ENCODE data around the gene EXOSC1.
"Not testable (repeated sequence)": the region's sequence is repeated elsewhere in the genome, so short reads cannot be mapped to it uniquely, and the experiment has no call there.

EXOSC1 gene

DNA sequence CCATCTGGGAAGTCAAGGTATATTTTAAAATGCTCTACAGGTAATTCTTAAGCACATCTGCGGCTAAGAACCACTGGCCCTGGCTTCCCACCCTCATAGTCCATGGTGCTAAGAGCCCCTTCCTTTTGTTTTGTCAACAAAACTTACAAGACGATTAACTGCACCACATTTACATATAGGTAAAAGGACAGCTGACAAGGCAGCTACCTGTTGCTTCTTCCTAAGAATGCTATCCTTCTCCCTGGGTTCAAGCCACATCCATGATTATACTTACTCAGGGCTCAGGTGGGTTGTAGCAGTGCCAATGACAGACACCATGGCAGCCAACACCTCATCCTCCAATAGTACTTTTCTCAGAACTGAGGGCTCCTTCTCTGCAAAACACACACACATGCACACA, 16.5 kb upstream of the EXOSC1 start:
- FAIRE-seq = no peak
- DNase-seq (ENCODE audit: extremely low spot score, insufficient read length, low read depth) = no peak

DNA sequence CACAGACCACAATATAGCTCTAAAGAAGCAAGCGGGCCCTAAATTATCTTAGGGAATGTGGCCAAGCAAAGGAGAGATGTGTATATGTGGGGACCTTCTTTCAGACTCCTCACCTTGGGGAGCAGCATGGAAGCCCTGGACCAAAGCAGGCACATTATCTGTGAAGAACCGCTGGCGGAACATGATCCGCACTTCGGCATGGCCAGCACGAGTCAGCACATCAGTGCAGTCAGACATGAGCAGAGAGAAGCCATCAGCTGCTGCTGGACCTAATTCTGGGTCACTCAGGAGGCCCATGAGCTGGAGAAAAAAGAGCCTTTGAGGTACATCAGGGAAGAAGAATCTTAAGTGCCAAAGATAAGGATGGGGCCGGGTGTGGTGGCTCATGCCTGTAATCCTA, 14.1 kb upstream of the EXOSC1 start:
- no peak for FAIRE-seq
- no peak for DNase-seq (ENCODE audit: extremely low spot score, insufficient read length, low read depth)

DNA sequence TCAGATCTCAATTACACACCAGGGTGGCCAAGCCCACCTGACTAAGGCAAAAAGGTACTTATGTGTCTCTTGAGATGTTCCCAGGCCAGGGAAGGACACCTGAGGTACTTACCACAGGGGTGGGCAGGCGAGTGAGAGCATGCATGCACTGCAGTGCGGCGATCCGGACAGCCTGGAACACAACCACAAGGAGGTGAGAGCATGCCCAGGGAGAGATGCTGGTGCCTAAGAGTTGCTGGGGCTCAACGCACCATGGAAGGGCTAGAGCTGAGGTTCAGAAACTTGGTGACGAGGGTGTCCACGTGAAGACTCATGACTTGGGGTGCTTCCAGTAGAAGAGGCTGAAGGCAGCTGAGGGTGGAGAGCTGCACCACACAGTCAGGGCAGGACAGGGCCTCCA, 13.3 kb upstream of the EXOSC1 start:
- FAIRE-seq (no peak), DNase-seq (ENCODE audit: extremely low spot score, insufficient read length, low read depth) (no peak)

DNA sequence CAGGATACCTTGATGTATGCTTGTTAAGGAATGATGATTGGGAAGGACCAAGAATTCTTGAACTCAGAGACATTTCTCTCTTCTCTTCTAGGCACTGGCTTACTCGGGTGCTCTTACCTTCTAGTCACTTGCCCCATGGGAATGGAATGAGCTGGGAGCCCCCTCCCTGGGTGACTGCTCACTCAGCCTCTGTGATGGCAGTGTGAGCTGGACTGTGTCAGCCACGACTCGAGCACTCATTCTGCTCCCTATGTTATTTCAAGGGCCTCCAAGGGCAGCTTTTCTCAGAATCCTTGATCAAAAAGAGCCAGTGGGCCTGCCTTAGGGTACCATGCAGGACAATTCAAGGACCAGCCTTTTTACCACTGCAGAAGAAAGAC, 10.9 kb upstream of the EXOSC1 start:
- no peak for FAIRE-seq
- no peak for DNase-seq (ENCODE audit: extremely low spot score, insufficient read length, low read depth)

DNA sequence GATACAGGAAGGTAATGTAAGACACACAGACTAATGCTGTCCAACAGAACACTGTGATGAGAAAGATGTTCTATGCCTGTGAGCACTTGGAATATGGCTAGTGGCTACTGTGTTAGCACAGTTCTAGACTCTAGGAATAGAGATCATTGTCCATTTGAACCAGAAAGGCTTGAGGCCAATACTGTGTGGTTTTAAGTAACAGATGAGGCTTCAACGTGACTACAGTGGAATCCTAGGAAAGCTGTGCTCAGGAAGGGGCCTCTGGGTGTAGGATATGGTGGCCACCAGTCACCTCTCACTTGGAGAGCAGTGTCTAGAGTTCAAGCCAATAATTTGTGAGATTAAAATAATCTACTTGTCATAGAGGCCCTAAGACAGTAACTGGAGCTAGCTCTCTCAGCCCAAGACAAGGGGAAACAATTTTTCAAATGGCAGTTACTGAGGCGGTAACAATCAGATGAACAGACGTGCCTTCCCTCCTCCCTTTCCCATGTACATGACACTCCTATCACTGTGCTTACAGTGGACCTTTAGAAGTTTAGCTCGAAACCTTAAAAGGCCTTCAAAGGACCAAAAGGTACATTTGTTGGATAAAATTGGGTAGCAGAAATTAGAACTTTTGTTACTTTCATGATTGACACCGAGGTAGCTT, 10.4 kb upstream of the EXOSC1 start:
- no peak for DNase-seq (ENCODE audit: extremely low spot score, insufficient read length, low read depth)
- no peak for FAIRE-seq

DNA sequence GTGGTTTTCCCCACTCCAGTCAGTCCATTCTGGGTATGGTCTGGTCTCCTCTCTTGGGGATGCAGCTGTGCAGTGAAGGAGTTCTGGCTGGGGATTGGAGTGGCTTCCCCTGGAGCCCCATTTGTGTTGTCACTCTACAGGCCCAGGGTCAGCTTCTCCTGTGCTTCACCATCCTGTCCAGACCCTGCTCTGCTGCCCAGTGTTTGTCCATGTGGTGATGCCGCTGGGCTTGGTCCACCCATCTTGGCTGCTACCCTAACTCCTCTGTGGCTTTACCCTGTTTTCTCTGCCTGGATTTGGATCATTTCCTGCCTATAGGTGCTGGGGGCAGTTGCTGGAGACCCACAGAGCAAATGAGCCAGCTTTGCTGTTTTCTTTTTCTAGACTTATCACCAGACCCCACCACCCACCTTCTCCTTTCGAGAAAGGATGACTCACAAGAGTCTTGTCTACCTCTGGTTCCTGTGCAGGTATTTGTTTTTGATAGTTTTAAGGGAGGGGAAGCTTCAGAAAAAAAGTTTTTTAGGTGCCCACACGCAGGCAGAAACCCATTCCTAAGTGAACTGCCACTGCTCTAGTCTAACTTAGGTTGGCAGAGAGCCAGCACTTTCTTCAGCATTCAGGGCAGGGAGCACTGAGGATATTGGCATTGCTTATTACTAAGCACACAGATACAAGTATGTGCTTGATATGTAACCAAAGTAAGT, 8.7 kb upstream of the EXOSC1 start:
- DNase-seq (ENCODE audit: extremely low spot score, insufficient read length, low read depth) (no peak), FAIRE-seq (no peak)

DNA sequence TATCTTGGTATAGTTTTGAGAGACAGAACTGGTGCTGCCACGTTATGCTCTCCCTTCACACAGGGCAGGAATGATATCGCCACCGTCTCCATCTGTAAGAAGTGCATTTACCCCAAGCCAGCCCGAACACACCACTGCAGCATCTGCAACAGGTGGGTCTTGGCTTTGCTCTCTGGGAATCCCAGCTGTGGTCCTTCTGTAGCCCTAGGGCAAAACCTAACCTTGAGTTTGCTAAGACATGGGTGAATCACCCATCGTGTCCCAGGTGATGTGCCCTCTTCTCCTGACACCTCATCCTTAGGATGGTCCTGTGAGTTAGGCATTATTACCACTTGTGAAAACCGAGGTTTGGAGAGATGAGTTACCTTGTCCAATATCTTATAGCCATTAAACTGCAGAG, 6.5 kb upstream of the EXOSC1 start:
- DNase-seq (ENCODE audit: extremely low spot score, insufficient read length, low read depth) (no peak), FAIRE-seq (no peak)

DNA sequence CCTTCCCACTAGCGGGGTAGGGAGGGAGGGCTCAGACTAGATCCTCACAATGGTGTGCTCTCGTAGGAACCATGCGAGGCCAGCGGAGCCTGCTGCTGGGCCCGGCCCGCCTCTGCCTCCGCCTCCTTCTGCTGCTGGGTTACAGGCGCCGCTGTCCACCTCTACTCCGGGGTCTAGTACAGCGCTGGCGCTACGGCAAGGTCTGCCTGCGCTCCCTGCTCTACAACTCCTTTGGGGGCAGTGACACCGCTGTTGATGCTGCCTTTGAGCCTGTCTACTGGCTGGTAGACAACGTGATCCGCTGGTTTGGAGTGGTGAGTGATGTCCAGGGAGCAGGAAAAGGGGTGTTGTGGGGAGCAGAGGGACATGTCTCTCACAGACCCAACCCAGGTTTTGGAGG, 5.8 kb upstream of the EXOSC1 start:
- no peak for FAIRE-seq
- DNase-seq (ENCODE audit: extremely low spot score, insufficient read length, low read depth) = no peak

DNA sequence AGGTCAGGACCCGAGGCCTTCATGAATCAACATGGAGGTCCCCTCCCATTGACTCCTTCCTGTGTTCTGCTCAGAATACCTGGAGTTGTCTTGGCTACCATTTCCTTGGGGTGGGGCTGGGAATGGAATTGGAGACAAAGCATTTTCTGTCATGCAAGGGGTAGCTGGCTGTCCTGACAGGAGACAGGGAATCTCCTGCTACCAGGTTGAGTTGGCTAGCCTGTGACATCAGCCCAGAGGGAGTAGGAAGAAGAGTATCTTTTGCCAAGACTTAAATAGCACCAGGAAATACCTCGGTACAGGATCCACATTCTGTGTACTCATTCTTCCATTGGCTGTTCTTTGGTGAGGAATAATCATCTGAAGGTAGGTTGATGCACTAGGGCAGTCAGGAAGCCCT, 5.0 kb upstream of the EXOSC1 start:
- FAIRE-seq = no peak
- no peak for DNase-seq (ENCODE audit: extremely low spot score, insufficient read length, low read depth)

DNA sequence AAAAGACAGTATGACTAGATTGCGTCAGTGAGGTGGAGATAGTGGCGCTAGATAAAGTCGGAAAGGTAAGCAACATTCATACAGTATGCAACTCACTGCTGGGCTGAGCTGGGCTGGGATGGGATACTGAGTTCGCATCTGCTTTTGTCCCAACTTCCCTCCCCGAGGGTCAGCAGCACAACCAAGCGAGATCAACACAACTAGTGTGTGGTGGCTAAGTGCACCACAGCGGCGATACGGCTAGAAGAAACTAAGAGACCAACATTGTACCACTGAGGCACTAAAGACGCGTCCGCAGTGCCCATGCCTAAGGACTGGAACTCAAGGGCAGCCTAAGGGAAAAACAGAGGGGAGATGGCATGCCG, 467 bp downstream of the EXOSC1 start:
- no peak for FAIRE-seq
- no peak for DNase-seq (ENCODE audit: extremely low spot score, insufficient read length, low read depth)

DNA sequence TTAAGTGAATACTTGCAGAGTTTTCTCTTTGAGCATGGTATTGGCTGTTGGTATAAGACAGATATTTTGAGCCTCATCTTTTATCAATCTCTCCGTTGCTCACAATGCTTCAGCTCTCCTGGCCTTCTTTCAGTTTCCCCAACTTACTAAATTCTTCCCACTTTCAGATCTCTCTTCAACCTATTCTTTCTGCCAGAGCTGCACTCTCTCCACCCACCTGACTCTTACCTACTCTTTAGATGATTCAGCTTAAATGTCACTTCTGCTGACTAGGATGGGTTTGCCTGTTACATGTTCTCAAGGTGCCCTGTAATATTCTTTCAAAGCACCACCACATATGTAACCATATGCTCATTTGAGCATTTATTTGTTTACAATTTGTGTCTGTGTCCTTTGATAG, 1.6 kb downstream of the EXOSC1 start:
- FAIRE-seq = no peak
- no peak for DNase-seq (ENCODE audit: extremely low spot score, insufficient read length, low read depth)

DNA sequence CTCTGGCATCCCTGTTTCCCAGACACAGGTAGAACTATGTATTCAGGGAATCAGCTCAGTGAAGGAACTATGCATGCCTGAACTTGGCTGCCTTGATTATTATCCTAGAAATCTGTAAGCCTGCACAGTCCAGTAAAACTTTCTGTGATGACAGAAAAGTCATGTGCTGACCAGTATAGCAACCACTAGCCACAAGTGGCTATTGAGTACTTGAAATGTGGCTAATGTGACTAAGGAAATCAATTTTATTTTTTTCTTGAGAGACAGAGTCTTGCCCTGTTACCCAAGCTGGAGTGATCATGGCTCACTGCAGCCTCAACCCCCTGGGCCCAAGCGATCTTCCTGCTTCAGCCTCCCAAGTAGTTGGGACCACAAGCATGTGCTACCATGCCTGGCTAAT, 3.5 kb downstream of the EXOSC1 start:
- no peak for DNase-seq (ENCODE audit: extremely low spot score, insufficient read length, low read depth)
- no peak for FAIRE-seq

DNA sequence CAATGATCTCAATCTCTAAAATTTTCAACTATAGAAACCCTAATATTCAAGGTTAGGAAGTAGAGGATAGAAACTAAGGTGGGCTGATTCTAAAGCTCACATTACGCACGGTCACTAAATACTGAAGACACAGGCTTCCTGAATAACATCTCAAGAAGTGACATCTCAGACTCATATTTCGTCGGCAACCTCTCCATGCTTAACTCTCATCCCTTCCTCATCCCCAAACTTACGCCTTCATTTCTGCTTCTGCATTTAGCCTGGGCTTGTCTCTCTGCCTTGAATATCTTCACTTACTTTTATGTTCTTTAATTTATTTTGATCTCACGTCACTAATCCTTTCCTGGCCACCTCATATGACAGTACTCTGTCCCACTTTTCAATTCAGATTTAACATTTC, 10.6 kb downstream of the EXOSC1 start:
- DNase-seq (ENCODE audit: extremely low spot score, insufficient read length, low read depth) = no peak
- FAIRE-seq = no peak

DNA sequence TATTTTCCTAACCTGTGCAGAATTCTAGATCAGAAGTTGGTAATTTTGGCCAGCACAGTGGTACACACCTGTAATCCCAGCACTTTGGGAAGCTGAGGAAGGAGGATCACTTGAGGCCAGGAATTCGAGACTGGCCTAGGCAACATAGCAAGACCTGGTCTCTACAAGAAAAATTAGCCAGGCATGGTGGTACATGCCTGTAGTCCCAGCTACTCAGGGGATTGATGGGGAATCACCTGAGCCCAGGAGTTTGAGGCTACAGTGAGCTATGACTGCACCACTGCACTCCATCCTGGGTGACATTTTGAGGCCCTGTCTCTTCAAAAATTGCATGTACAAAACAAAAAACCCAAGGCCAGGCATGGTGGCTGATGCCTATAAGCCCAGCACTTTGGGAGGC, 11.2 kb downstream of the EXOSC1 start:
- DNase-seq (ENCODE audit: extremely low spot score, insufficient read length, low read depth) = no peak
- no peak for FAIRE-seq

DNA sequence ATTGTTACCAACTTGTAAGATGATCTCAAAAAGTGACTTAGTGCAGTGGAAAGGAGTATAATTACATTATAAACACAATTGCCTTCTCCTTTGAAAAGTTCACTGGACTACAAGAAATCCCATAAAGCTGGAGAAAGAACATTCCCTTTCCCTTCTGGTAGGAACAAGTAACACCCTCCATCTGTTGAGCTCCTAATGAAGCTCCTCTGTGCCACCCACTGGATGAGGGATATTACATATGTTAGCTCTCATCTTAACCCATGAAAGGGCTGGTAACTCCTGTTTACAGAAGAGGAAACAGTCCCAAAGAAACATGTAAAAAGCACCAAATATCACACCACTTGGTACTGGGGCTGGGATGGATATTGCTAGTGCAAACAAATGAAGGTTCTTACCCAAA, 11.8 kb downstream of the EXOSC1 start:
- DNase-seq (ENCODE audit: extremely low spot score, insufficient read length, low read depth) (no peak), FAIRE-seq (no peak)

DNA sequence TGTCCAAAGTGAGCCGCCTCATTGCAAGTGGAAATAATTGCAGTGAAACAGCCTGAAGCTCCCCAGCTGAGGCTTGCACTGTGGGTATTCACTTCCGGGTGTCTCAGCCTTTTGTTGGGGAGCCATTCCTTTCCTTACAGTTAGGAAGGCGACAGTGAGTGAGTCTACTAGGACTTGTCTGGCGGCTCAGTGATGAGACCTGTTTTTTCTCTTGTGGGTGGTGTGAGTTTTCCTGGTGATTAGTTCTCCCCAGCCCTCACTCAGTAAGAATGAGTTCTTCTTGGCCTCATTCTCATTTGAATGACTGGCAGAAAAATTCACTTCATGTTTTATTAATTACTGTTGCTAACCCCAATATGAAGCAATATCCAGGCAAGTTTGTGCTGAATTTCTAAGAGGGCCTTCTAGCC, 17.2 kb downstream of the EXOSC1 start:
- DNase-seq (ENCODE audit: extremely low spot score, insufficient read length, low read depth) (no peak), FAIRE-seq (no peak)

DNA sequence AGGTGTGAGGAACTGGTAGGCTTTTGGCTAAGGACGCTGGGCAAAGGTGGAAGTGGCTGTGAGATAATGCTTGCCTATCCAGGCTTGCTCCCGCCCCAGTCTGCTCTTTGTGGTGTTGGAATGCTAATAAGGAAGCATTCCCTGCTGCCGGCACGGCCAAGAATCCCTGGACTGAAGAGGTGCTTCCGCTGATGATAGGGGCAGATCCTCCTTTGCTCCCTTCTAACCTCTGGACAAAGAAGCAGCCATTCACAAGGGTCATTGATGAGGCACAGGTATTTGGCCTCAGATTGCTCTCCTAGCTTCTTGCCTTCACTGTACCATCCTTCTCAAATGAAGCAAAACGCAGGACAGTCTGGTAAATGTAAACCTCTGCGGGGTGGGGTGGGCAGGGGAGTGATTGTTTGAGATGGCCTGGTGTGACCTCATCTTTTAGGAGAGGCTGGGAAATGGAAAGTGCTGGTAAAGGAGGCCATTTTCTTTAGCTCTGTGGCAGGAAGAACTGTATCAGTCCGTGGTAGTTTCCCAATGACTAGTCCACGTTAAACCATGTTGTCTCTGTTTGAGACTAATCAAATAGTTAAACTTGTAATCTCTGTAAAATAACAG, 18.1 kb downstream of the EXOSC1 start:
- FAIRE-seq (peak; percentile 67), DNase-seq (ENCODE audit: extremely low spot score, insufficient read length, low read depth) (no peak)

DNA sequence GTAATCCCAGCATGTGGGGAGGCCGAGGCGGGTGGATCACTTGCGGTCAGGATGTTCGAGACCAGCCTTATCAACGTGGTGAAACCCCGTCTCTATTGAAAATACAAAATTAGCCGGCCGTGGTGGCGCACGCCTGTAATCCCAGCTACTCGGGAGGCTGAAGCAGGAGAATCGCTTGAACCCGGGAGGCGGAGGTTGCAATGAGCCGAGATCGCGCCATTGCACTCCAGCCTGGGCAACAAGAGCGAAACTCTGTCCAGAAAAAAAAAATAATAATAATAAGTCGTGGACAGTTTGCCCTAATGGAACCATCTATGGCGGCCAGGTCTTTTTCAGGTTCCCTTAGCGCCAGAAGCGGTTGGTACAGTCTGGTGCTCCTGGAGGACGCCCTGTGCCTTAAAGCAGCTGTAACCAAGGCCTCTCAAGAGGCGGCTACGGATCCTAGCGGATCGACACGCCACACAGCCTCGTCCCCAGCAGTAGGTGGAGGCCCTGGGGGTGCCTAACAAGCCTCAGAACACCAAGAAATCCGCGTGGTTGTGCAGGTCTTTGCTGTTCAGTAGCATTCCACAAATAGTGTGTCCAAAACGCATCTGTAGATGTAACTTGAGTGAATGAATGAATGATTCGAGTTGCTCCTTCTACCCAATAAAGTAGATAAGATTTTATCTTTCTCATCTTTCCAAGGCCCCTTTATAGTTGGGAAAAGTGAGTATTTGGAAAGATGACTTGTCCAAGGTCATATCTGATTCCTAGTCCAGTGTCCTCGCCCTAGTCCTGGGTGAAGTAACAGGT, 18.8 kb downstream of the EXOSC1 start:
- no peak for FAIRE-seq
- DNase-seq (ENCODE audit: extremely low spot score, insufficient read length, low read depth) = no peak

DNA sequence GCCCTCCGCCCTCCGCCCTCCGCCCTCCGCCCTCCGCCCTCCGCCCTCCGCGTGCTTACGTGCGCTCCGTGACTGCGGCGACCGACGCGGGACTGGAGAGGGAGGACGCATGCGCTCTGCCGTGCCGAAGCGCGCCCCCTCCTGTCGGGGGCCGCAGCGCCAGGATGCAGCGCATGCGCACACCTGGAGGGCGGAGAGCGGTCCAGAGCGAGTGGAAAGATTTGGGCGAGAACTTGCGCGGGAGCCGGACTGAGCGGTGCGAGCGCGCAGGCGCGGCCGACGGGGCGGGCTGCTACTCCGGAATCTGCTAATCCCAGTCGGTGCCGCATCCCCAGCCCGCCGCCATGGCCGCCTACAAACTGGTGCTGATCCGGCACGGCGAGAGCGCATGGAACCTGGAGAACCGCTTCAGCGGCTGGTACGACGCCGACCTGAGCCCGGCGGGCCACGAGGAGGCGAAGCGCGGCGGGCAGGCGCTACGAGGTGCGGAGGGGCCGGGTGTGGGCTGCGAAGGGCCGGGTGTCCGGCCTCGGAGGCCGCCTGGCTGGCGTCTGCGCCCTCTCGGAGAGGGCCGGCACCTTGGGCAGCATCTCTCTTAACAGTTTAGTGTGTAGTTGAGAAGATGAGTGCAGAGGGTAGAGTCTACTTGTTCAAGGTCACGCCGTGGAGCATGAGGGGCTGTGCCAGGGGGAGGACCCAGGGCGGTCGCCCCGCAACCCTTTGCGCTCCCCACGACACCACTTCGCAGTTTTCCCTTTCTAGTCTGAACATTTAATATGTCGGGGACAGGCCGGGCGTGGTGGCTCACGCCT, 19.6 kb downstream of the EXOSC1 start, which contains the start of gene PGAM1:
Gene PGAM1 (plus strand): TSS at position 228 of the 812 bp plus-strand sequence. CDS start 117 bp downstream, at position 345.
- DNase-seq (ENCODE audit: extremely low spot score, insufficient read length, low read depth) (peak; percentile 99), FAIRE-seq (peak; percentile 96)

DNA sequence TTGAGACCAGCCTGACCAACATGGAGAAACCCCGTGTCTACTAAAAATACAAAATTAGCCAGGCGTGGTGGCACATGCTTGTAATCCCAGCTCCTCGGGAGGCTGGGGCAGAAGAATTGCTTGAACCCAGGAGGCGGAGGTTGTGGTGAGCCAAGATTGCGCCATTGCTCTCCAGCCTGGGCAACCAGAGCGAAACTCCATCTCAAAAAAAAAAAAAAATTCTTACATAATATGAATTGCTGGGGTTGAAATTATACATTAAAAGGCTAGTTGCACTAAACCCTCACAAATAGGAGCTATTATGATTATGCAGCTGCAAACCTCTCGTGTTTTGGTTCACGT, 22.1 kb downstream of the EXOSC1 start:
- FAIRE-seq; DNase-seq (ENCODE audit: extremely low spot score, insufficient read length, low read depth): not testable (repeated sequence)

Data from GM18507 (cell line).